HG02943 (cell line): ENCODE measurements around the gene STRN.
"Not testable (repeated sequence)": the region's sequence is repeated elsewhere in the genome, so short reads cannot be mapped to it uniquely, and the experiment has no call there.

Experiments used
- ATAC-seq: cut with Tn5 transposase; IDR thresholded peaks from one replicate; pipeline ENCODE4 v1.9.1; 2021; ENCODE audit warnings: mild to moderate bottlenecking, low read depth, moderate library complexity; ENCODE audit not compliant: unreplicated experiment

STRN gene

GRCh38 chr2:36966370-36967235 is at the start of gene STRN:
TSS of gene STRN (minus strand) at chr2:36966536. CDS start at chr2:36966463, 73 bp downstream.
- ATAC-seq, result peak; percentile 95

GRCh38 chr2:37013315-37013641 is 46.9 kb upstream of the STRN start:
- ATAC-seq, result peak; percentile 17

- ATAC-seq, result no peak
These were observed 44.8 kb upstream of the STRN start for GRCh38 chr2:37011130-37011529.

- peak; percentile 90 for ATAC-seq
These were observed 39.0 kb upstream of the STRN start for GRCh38 chr2:37005118-37005868.

GRCh38 chr2:37000988-37001556 is 34.7 kb upstream of the STRN start:
- no peak for ATAC-seq

GRCh38 chr2:37000318-37000717 is 34.0 kb upstream of the STRN start:
- no peak for ATAC-seq

GRCh38 chr2:36999416-36999815 is 33.1 kb upstream of the STRN start:
- ATAC-seq, result not testable (repeated sequence)

- ATAC-seq, result no peak
These were observed 27.7 kb upstream of the STRN start for GRCh38 chr2:36993841-36994620.

GRCh38 chr2:36988008-36988407 is 21.7 kb upstream of the STRN start:
- ATAC-seq, result no peak

- no peak for ATAC-seq
These were observed 16.1 kb upstream of the STRN start for GRCh38 chr2:36982467-36982866.

- ATAC-seq, result no peak
These were observed 15.6 kb upstream of the STRN start for GRCh38 chr2:36981911-36982310.

- ATAC-seq, result not testable (repeated sequence)
These were observed 12.7 kb upstream of the STRN start for GRCh38 chr2:36979007-36979406.

- ATAC-seq, result no peak
These were observed 9.7 kb upstream of the STRN start for GRCh38 chr2:36976065-36976464.

- no peak for ATAC-seq
These were observed 9.0 kb upstream of the STRN start for GRCh38 chr2:36975306-36975705.

- no peak for ATAC-seq
These were observed 7.0 kb upstream of the STRN start for GRCh38 chr2:36973320-36973719.

GRCh38 chr2:36971990-36972389 is 5.7 kb upstream of the STRN start:
- no peak for ATAC-seq

GRCh38 chr2:36967236-36967876 is 1.0 kb upstream of the STRN start:
- ATAC-seq, result no peak

- ATAC-seq, result peak; percentile 30
These were observed 476 bp downstream of the STRN start for GRCh38 chr2:36965751-36966369.

GRCh38 chr2:36965206-36965605 is 1.1 kb downstream of the STRN start:
- no peak for ATAC-seq
